NAMALWA (cell line): ENCODE results near the gene SEPTIN7.

Experiments used
- DNase-seq: peaks from one replicate; pipeline ENCODE4 v3.0.0-alpha.2; 2015; ENCODE audit warnings: low spot score

Gene SEPTIN7

DNA sequence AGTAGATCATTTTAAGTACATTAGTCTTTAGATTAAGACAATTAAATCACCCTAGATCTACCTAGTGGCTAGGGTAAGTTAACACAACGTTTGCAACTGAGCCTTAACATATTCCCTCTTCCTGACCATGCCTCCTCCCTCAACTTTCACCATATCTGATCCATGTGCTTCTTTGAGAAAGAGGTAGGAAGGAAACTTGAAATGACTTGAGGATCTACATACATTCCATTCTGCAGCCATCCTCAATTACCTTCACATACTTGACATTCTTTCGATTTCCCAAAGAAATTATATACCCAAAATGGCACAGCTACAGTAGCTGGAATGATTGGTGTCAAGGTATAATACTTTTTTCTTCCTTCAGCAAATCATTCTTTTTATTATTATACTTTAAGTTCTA, 12.9 kb upstream of the SEPTIN7 start:
- no peak for DNase-seq

DNA sequence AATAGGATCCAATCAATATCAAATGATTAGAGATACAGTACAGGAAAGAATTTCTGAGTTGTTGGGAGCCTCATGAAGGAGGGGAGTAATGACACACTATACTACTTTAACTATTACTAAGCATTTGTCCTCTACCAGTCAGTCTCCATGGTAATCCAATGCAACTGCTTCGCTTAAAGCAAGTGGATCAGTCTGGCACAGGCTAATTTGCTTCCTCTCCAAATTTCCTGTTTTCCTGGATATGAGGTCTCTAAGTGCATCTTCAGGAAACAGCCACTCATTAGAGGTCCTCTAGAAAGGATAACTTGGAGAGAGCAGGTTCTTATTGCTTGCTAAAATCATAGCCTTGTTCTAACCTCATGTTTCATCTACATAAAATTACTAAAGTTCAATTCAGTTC, 8.4 kb upstream of the SEPTIN7 start:
- no peak for DNase-seq

DNA sequence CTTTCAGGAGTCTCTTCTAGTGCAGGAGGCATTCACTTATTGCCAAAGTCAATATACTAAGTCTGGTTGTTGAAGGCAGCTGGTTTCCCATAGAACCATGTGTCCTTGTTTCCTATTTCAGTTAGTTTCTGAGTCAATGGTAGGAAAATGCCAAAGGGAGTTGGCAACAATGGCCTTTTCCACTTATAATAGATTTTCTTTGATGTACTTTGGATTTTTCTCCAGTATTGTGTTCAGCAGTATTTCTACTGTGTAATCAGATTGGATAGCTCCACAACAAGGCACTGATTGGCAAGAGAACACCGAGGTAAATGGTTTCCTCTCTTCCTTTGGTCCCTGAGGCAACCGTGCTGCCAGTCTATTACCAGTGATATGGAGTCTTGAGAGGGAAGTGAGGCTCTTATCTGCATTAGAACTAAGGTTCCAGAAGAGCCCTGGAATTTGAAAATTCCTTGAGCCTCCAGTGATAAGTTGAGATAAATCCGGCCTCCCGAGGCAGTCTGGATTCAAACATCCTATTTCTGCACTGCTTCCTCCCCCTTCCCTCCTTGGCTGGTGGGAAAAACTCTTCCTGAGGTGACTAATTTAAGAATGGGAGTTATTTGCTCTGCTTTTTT, 7.9 kb upstream of the SEPTIN7 start:
- DNase-seq, result no peak

DNA sequence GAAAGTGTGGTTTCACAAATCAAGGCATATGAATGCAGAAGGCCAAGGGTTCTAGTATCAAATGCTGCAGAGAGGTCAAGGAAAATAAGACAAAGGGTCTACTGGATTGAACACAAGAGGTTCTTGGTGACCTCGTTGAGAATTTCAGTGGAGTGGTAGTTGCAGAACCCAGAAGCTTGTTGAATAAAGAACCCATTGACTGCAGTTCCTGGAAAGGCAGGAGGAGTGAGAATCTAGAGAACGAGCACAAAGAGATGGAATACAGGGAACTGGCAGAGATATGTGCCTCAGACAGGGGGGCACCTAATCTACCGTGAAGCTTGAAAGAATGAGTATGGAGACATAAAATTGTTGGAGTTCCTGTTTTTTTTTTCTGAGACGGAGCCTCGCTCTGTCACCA, 3.5 kb upstream of the SEPTIN7 start:
- no peak for DNase-seq

DNA sequence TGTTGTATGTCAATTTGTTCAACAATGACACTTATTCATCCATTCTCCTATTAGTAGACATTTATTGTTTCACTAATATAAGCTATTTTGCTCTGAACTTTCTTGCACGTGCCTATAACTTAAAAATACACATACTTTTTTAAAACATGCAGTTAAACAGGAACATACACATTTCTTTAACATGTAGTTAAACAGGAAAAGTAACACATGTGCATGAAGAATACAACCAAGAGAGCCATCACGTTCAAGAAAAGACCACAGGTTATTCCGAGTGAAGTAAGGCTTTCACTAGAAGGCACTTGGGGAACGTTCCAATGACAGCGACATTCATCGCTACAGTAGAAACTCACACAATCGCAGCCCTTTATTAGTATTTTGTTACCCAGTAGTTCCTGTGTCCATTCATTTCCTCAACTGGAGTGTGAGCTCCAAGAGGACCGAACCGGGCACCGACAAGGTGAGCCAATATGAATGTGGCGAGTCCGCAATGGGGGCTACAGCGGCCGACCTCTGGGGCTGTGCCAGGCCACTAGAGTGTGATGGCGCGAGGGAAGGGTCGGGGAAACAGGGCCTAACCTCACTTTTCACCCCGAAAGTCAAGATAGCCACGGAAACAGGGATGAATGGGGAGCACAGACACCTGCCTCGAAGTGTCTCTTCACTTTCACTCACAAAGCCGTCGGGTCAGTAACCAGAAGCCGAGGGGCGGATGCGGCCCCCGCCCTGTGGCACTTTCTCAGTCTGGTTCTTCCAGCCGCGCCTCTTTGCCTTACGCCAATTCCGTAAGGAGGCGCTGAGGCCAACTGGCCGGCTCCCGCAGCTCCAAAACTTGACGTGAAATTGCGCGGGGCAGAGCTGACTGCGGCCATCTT, 775 bp upstream of the SEPTIN7 start:
- DNase-seq, result peak; percentile 98

DNA sequence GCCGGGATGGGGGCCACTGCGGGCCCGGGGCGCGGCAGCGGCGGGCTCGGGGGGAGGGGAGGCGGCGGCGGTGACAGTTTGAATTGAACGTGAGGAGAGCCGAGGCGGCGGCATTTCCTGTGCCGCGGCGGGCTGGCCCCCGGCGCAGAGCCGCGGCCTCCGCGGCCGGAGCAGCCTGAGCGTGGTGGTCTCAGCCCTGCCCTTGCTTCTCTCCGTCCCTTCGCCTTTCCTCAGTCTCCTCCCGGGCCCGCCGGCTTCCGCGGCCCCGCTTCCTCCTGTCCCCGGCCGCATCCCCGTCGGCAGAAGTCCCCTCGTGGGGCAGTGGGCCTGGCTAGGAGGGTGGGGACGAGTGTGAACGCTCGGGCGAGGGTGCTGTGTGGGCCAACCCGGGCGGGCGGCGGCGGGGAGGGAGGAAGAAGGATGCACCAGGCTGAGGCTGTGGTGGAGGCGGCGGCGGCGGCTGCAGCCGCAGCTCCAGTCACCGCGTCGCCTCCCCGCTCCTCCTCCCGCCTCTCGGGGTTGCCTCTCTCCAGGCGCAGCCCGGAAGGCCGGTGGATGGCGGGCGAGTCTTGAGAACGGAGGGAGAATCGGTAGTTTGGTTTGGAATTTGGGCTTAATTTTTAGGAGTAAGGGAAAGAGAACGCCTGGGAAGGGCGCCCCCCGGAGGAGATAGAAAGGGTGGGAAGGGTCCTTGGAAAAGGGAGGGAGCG, 690 bp downstream of the SEPTIN7 start:
- DNase-seq, result peak; percentile 92

GRCh38 chr7:35802102-35802466, 1.2 kb downstream of the SEPTIN7 start:
- peak; percentile 50 for DNase-seq

DNA sequence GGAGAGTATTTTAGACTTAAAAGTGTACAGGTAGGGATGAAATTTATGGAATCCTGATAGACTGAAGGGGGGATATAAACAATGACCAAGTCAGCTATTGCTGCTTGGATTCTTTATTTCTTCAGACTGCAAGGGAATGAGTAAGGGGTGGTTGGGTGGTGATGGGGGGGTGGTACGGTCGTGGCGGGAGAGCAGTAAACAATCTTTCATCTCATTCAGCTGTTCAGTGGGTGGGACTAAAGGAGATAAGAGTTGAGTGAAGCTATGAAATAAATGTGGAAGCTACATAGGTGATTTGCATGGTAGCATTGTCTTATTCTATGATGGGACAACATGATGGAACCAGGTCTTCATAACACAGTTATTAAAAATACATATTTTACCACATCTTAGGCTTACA, 1.8 kb downstream of the SEPTIN7 start:
- peak; percentile 66 for DNase-seq

DNA sequence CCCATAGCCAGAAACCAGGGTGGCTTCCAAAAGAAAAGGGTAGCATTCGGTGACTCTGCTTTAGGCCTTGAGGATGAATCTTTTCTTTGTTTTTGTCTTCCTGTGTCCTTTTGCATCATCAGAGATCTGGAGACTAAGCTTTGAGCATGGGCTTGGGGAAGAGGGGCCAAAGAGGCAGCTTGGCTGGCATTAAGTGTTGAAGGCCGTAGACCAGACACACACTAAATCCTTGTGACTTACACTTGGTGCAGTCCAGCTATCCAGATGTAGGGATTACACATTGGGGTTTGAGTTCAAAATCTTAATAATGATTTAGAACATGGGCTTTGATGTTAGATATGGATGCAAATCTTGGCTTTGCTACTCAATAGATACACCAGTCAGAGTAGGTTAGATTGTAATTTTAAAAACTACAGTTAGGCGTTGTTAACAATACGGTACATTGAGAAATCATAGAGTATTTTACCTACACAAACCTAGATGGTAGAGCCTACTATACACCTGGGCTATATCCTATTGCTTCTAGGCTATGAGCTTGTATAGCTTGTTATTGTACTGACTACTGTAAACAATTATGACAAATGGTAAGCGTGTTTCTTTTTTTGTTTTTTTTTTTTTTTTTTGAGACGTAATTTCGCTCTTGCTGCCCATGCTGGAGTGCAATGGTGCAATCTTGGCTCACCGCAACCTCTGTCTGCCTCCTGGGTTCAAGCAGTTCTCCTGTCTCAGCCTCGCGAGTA, 3.5 kb downstream of the SEPTIN7 start:
- no peak for DNase-seq

DNA sequence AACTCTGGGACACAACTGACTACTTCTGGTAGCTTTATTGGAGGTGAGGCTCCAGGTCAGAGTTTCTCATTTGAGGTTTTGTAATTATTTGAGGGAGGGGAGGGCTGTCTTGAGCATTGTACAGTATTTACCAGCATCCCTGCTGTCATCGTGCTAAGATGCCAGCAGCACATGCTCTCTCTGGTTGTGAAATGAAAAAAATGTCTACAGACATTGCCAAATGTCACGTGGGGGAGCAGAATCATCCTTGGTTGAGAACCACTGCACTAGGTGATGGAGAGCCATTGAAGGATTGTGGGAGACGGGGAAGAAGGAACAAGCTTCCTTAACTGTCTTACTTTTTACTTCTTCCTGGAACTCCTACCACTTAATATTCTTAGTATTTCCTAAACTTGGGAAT, 5.0 kb downstream of the SEPTIN7 start:
- DNase-seq, result no peak

- no peak for DNase-seq
These were observed 15.7 kb downstream of the SEPTIN7 start for GRCh38 chr7:35816514-35816913.

- no peak for DNase-seq
These were observed 16.3 kb downstream of the SEPTIN7 start for GRCh38 chr7:35817181-35817580.

DNA sequence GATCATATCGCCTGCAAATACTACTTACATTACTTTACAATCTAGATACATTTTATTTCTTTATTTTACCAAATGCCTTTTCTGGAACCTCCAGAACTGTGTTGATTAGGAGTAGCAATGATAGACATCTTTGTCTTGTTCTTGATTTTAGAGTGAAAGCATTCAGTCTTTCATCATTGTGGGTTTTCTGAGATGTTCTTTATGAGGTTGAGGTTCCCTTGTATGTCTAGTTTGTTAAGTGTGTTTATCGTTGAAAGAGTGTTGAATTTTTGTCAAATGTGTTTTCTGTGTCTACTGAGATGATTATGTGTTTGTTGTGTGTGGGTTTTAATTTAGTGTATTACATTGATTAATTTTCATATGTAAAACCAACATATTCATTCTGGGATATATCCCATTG, 17.1 kb downstream of the SEPTIN7 start:
- no peak for DNase-seq

GRCh38 chr7:35818513-35818912, 17.7 kb downstream of the SEPTIN7 start:
- DNase-seq, result no peak

GRCh38 chr7:35819310-35819709, 18.5 kb downstream of the SEPTIN7 start:
- DNase-seq, result no peak

GRCh38 chr7:35819954-35820703, 19.3 kb downstream of the SEPTIN7 start:
- DNase-seq, result no peak

GRCh38 chr7:35820858-35821257, 20.0 kb downstream of the SEPTIN7 start:
- no peak for DNase-seq

DNA sequence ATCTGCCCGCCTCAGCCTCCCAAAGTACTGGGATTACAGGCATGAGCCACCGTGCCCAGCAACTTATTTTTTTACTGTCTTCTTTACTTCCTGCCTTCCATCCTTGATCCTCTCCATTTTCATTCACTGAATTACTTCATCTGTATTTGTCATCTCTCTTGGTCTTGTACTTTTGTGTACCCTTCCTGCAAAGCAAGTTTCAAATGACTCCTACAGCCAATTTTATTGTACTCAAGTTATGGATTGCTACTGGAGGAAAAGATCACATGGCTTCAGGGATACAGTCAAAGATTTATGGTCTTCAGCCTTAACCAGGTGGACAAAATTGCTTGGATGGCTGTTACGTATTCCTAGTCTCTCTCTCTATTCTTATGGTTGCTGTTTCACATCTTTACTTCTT, 22.6 kb downstream of the SEPTIN7 start:
- DNase-seq, result no peak

- DNase-seq, result no peak
These were observed 25.1 kb downstream of the SEPTIN7 start for GRCh38 chr7:35825974-35826373.

DNA sequence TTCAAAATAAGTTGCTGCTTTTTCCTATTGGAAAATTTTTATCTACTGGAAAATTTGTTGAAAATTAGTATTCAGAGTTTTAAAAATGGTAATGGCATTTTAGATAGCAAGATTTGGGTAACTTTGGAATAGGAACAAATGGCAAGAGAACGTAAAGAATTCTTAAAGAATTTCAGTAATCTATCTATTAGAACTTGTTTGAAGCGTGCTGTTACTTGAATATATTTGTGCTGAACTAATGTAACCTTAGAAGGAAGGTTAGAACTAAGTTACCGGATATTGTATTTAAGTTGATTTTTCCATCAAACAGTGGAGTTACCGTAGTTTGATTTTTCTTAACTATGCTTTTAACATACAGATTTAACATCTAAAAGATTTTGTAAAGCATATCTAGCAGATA, 25.9 kb downstream of the SEPTIN7 start:
- no peak for DNase-seq

DNA sequence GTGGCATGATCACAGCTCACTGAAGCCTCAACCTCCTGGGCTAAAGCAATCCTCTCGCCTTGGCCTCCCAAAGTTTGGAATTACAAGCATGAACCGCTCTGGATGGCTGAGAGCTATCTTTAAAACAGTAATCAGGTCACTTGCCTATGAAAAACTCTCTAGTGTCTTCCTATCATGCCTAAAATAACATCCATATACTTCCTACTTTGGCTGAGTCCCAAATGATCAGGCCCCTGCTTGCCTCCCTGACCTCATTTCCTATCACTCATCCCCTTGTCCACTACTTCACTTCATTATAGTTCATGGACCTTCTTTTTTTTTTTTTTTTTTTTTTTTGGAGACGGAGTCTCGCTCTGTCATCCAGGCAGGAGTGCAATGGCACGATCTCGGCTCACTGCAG, 28.0 kb downstream of the SEPTIN7 start:
- no peak for DNase-seq

- no peak for DNase-seq
These were observed 30.4 kb downstream of the SEPTIN7 start for GRCh38 chr7:35831208-35831607.
